ENCODE measurements around the gene CYP27C1.

DNA sequence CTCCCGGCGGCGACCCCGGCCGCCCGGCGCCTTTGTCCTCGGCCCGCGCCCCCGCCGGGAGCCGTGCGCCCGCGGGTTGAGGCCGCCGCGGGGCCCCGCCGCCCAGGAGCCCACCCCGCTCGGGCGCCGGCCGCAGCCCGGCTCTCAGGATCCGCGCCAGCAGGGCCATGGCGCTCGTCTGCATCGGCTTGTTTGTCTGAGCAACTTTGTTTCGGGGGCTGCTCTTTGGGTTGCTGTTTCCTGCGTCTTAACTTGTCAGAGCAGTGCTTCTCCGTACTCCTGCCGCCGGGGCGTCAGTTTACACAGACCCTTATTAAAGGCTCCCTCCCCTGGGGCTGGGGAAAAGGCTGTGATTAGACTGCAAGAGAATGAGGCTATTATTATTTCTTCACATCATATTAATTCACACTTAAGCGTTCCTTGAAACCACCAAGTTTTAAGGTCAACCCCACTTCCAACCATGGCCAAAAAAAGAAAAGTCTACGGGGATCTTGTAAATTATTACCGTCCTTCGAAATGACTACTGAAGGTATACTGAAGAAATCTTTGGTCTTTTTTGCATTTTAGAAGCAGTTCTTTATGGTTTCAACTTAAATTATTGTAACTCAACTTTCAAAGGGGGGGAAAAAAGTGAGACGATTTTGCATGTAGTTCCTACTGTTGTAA is at the start of gene CYP27C1:
- TF ChIP-seq EZH2 (IDR thresholded peaks at IDR 0.05; ENCODE audit: low read length), result no peak
- TF ChIP-seq, protein P1, sequence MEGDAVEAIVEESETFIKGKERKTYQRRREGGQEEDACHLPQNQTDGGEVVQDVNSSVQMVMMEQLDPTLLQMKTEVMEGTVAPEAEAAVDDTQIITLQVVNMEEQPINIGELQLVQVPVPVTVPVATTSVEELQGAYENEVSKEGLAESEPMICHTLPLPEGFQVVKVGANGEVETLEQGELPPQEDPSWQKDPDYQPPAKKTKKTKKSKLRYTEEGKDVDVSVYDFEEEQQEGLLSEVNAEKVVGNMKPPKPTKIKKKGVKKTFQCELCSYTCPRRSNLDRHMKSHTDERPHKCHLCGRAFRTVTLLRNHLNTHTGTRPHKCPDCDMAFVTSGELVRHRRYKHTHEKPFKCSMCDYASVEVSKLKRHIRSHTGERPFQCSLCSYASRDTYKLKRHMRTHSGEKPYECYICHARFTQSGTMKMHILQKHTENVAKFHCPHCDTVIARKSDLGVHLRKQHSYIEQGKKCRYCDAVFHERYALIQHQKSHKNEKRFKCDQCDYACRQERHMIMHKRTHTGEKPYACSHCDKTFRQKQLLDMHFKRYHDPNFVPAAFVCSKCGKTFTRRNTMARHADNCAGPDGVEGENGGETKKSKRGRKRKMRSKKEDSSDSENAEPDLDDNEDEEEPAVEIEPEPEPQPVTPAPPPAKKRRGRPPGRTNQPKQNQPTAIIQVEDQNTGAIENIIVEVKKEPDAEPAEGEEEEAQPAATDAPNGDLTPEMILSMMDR (optimal IDR thresholded peaks at IDR 0.05 in 1 of 3, IDR thresholded peaks at IDR 0.05 in 1 of 3, conservative IDR thresholded peaks at IDR 0.05 in 1 of 3; ENCODE audit: extremely low read depth in 1 of 3, insufficient read depth in 2 of 3, low read length in 3 of 3), result no peak
